Tibial artery (tissue), 4 donors: ENCODE results near the gene CPN1.

Source experiments
- DNase-seq, 2 donors: peaks; one replicate each; pipeline ENCODE4 v3.0.0-alpha.2; 2019
- H3K27ac ChIP-seq, 2 donors: fragments of 200-600 bp; sonication (generic) in 1 of 2; 1 replicate in 1 of 2; 2 replicates in 1 of 2; pipeline ENCODE4 v1.5.1; 2018 to 2019; ENCODE audit warnings: mild to moderate bottlenecking in 1 of 2
- H3K27me3 ChIP-seq, 2 donors: fragments of 200-600 bp; sonication (generic) in 1 of 2; one replicate each; pipeline versions ENCODE4 v1.5.1 to v1.6.0; 2016 to 2019
- H3K36me3 ChIP-seq, 3 donors: fragments of 200-600 bp; sonication (generic) in 2 of 3; one replicate each; pipeline ENCODE4 v1.5.1; 2016 to 2019; ENCODE audit warnings: mild to moderate bottlenecking in 2 of 3
- H3K4me1 ChIP-seq, 4 donors: fragments of 200-600 bp; sonication (generic) in 2 of 4; 1 replicate in 3 of 4; 2 replicates in 1 of 4; pipeline ENCODE4 v1.5.1; 2016 to 2019
- H3K4me3 ChIP-seq, 2 donors: fragments of 200-600 bp; sonication (generic) in 1 of 2; 1 replicate in 1 of 2; 2 replicates in 1 of 2; pipeline ENCODE4 v1.5.1; 2018 to 2019; ENCODE audit warnings: mild to moderate bottlenecking in 2 of 2
- H3K9me3 ChIP-seq, 3 donors: fragments of 200-600 bp; sonication (generic) in 1 of 3; one replicate each; pipeline ENCODE4 v1.5.1; 2016 to 2019
- intact Hi-C: fragments of 100-400 bp; cut with DNase I; formaldehyde crosslinking; loops from one replicate; pipeline ENCODE4 v1.15.0; 2023; ENCODE audit warnings: low total_unique reads
- TF ChIP-seq, protein P1 (sequence below), 2 experiments: fragments of 200-600 bp in 1 of 2; fragments of 450-650 bp in 1 of 2; IDR thresholded peaks; one replicate each; pipeline ENCODE4 v1.5.1; 2017 to 2019; ENCODE audit warnings: antibody characterized with exemption in 2 of 2, mild to moderate bottlenecking in 1 of 2, moderate library complexity in 1 of 2

CPN1 gene

DNA sequence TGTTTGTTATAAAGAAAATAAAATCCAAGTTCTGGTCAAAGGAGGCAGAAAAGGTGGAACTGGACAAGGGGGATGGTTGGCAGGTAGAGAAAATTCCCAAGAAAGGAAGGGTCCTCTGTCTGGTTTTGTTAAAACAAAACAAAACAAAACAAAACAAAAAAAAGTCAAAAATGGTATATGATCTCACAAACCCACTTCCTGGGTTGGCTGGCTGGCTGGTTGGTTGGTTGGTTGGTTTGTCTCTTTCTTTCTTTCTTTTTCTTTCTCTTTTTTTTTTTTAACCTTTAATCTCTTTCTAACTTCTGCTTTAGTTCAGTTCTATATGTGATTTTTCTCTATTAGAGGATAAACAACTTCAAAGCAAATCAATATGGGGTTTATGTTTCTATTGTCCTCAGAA lies 41.1 kb upstream of the CPN1 start:
- Histone ChIP-seq H3K27me3 (peaks cover 0 to 9% of the 10 kb centered on the region in 2 donors), H3K27ac (no peak overlapping the region), H3K4me1 (no peaks in the 10 kb centered on the region), H3K36me3 (no peaks in the 10 kb centered on the region), H3K4me3 (no peak overlapping the region), H3K9me3 (no peaks in the 10 kb centered on the region)
- intact Hi-C loops = no loop called here
- TF ChIP-seq, protein P1, sequence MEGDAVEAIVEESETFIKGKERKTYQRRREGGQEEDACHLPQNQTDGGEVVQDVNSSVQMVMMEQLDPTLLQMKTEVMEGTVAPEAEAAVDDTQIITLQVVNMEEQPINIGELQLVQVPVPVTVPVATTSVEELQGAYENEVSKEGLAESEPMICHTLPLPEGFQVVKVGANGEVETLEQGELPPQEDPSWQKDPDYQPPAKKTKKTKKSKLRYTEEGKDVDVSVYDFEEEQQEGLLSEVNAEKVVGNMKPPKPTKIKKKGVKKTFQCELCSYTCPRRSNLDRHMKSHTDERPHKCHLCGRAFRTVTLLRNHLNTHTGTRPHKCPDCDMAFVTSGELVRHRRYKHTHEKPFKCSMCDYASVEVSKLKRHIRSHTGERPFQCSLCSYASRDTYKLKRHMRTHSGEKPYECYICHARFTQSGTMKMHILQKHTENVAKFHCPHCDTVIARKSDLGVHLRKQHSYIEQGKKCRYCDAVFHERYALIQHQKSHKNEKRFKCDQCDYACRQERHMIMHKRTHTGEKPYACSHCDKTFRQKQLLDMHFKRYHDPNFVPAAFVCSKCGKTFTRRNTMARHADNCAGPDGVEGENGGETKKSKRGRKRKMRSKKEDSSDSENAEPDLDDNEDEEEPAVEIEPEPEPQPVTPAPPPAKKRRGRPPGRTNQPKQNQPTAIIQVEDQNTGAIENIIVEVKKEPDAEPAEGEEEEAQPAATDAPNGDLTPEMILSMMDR (IDR thresholded peaks at IDR 0.05) = no peak
- no peak for DNase-seq

DNA sequence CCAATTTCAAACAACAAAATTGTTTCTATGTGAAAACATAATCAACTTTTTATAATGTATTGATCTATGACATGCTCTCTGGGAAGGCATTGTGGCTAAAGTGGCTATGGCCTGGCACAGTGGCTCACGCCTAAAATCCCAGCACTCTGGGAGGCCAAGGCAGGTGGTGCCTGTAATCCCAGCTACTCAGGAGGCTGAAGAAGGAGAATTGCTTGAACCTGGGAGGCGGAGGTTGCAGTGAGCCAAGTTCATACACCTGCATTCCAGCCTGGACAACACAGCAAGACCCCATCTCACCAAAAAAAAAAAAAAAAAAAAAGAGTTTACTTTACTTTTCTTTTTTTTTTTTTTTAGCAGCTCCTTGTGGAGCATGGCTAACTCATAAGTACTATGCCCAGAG lies 38.9 kb upstream of the CPN1 start:
- H3K27me3 ChIP-seq = peaks cover 0 to 28% of the 10 kb centered on the region in 2 donors
- intact Hi-C loops = no loop called here
- no peaks in the 10 kb centered on the region for H3K9me3 ChIP-seq
- H3K27ac ChIP-seq = no peak overlapping the region
- no peaks in the 10 kb centered on the region for H3K4me1 ChIP-seq
- no peak overlapping the region for H3K4me3 ChIP-seq
- H3K36me3 ChIP-seq = no peaks in the 10 kb centered on the region
- DNase-seq = no peak
- TF ChIP-seq, protein P1 (IDR thresholded peaks at IDR 0.05) = no peak

DNA sequence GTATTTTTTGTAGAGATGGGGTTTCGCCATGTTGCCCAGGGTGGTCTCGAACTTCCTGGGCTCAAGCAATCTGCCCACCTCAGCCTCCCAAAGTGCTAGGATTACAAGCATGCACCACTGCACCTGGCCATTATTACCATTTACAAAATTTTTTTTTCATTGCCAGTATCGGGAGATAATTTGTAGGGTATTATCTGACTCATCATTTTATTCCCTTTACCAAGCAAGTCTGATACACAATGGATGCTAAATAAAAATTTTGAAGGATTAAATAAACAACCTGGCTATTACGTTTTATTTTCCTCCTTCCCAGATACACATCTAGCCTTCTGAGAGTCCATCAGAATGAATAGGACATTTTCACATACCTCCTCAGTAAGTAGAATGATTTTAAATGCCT lies 38.1 kb upstream of the CPN1 start:
- H3K4me1 ChIP-seq = no peaks in the 10 kb centered on the region
- DNase-seq = no peak
- H3K9me3 ChIP-seq = no peaks in the 10 kb centered on the region
- H3K4me3 ChIP-seq = no peak overlapping the region
- H3K27me3 ChIP-seq = peaks cover 0 to 32% of the 10 kb centered on the region in 2 donors
- TF ChIP-seq, protein P1 (IDR thresholded peaks at IDR 0.05) = no peak
- intact Hi-C loops = no loop called here
- no peaks in the 10 kb centered on the region for H3K36me3 ChIP-seq
- H3K27ac ChIP-seq = no peak overlapping the region

DNA sequence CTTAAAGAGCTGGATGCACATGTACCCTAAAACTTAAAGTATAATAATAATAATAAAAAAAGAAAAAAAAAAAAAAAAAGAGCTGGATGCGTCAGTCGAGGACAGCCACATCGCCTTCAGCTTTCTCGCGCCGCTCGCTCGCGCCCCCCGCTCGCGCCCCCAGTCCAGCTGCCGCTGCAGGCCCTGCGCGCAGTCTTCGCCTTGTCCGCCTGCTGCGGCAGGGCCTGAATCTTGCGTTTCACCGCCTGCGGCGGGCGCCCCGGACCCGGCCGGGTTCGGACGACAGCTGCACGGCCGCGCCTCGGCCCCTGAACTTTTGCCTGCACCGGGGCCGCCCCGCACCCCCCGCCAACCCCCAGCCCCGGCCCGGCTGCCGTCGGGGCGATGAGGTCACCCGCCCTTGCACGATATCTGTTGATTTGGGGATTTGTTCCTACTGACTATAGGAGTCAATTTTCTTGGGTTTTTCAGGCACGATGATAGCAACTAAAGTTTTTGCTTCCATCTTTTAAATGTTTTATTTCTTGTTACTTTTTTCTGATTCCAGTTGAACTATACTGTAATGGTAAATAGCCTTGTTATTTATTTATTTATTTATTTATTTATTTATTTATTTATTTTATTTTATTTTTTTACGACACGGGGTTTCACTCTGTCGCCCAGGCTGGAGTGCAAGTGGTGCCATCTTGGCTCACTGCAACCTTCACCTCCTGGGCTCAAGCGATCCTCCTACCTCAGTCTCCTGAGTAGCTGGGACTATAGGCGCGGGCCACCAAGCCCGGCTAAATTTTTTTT lies 33.5 kb upstream of the CPN1 start:
- TF ChIP-seq, protein P1 (IDR thresholded peaks at IDR 0.05) = no peak
- intact Hi-C loops = no loop called here
- DNase-seq = no peak
- Histone ChIP-seq H3K4me3 (no peak overlapping the region), H3K27me3 (peaks cover 0 to 28% of the 10 kb centered on the region in 2 donors), H3K27ac (no peak overlapping the region), H3K4me1 (no peaks in the 10 kb centered on the region), H3K9me3 (no peaks in the 10 kb centered on the region), H3K36me3 (no peaks in the 10 kb centered on the region)

DNA sequence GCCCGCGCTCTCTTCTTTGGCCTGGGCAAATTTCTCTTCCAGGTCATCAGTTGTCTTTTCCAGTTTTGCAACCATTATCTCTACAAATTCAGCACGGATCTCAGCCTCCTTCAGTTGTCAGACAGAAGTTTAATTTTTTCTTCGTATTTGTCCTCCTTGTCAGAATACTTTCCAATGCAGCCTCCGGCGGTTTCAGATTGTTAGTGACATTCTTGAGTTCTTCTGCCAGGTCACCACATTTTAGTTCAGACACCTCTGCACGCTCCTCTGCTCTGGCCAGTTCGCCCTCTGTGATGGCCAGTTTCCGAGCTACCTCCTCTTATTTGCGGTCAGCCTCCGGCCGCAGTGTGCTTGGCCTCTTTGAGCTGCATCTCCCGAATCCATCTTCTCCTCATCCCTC lies 32.8 kb upstream of the CPN1 start:
- no peak for DNase-seq
- H3K27ac ChIP-seq = no peak overlapping the region
- H3K4me1 ChIP-seq = no peaks in the 10 kb centered on the region
- peaks cover 0 to 28% of the 10 kb centered on the region in 2 donors for H3K27me3 ChIP-seq
- H3K36me3 ChIP-seq = no peaks in the 10 kb centered on the region
- H3K9me3 ChIP-seq = no peaks in the 10 kb centered on the region
- TF ChIP-seq, protein P1 (IDR thresholded peaks at IDR 0.05) = no peak
- H3K4me3 ChIP-seq = no peak overlapping the region
- intact Hi-C loops = no loop called here
